Naive thymus-derived CD4-positive, alpha-beta T cell (primary cell): Measurements from ENCODE around the gene DLG2. TPM values are rescaled to one million over a fixed set of nuclear protein-coding genes. Genes with fewer than 3 reads are reported as not detected.
A peak's percentile ranks its signal among the peaks of the same experiment; 100 is the strongest.

Experiments
- ATAC-seq: fragments of 150-1000 bp; cut with Tn5 transposase; 2 replicates; pipeline ENCODE4 v1.10.0; 2021; ENCODE audit warnings: mild to moderate bottlenecking, moderate library complexity
- CTCF ChIA-PET: fragments of 350-600 bp; sonication (Branson Sonifier 250); formaldehyde crosslinking; loops from one replicate; lab custom pipeline; 2021; ENCODE audit warnings: antibody characterized with exemption; lab: Charles Lee
- POLR2A ChIA-PET: fragments of 350-600 bp; sonication (Branson Sonifier 250); formaldehyde crosslinking; loops from one replicate; lab custom pipeline; 2021; ENCODE audit warnings: antibody characterized with exemption, inconsistent platforms; lab: Charles Lee
- DNase-seq, 9 donors: peaks; one replicate each; pipeline versions ENCODE4 v3.0.0 to v3.0.0-alpha.2; 2020 to 2022; ENCODE audit warnings: mixed read lengths in 1 of 9
- H3K27ac ChIP-seq: one replicate; pipeline ENCODE4 v1.7.0; 2013; ENCODE audit warnings: mild to moderate bottlenecking, low read depth, low read length, moderate library complexity
- H3K27me3 ChIP-seq, 2 donors: one replicate each; pipeline ENCODE4 v1.7.0; 2013; ENCODE audit warnings: low read length in 2 of 2, mild to moderate bottlenecking in 2 of 2, moderate library complexity in 2 of 2; ENCODE audit not compliant: control insufficient read depth in 2 of 2, insufficient read depth in 2 of 2
- H3K36me3 ChIP-seq, 3 experiments: 1 replicate in 2 of 3; 2 replicates in 1 of 3; pipeline ENCODE4 v1.7.0; 2013; ENCODE audit warnings: low read length in 3 of 3, mild to moderate bottlenecking in 3 of 3, moderate library complexity in 1 of 3; ENCODE audit not compliant: insufficient read depth in 3 of 3, control insufficient read depth in 2 of 3
- H3K4me1 ChIP-seq, 2 donors: one replicate each; pipeline ENCODE4 v1.7.0; 2013; ENCODE audit warnings: low read length in 2 of 2, mild to moderate bottlenecking in 2 of 2, moderate library complexity in 1 of 2; ENCODE audit not compliant: control insufficient read depth in 2 of 2, insufficient read depth in 2 of 2
- H3K4me3 ChIP-seq: 2 replicates; pipeline ENCODE4 v1.7.0; 2013; ENCODE audit warnings: mild to moderate bottlenecking, low read length
- H3K9me3 ChIP-seq, 3 experiments: 1 replicate in 2 of 3; 2 replicates in 1 of 3; pipeline ENCODE4 v1.7.0; 2013; ENCODE audit warnings: low read length in 3 of 3; ENCODE audit not compliant: control insufficient read depth in 2 of 3
- H3K27ac Mint-ChIP-seq, 9 donors: one replicate each; pipeline ENCODE4 v1.8.0; 2020 to 2022; ENCODE audit warnings: mixed read lengths in 9 of 9, mild to moderate bottlenecking in 8 of 9, moderate library complexity in 5 of 9, inconsistent platforms in 2 of 9
- H3K27me3 Mint-ChIP-seq, 5 donors: one replicate each; pipeline ENCODE4 v1.8.0; 2021 to 2022; ENCODE audit warnings: mixed read lengths in 5 of 5, mild to moderate bottlenecking in 1 of 5
- H3K36me3 Mint-ChIP-seq, 5 donors: one replicate each; pipeline ENCODE4 v1.8.0; 2020 to 2022; ENCODE audit warnings: mixed read lengths in 5 of 5, mild to moderate bottlenecking in 3 of 5, inconsistent platforms in 1 of 5
- H3K4me1 Mint-ChIP-seq, 7 donors: one replicate each; pipeline ENCODE4 v1.8.0; 2020 to 2022; ENCODE audit warnings: mixed read lengths in 7 of 7, mild to moderate bottlenecking in 3 of 7, inconsistent platforms in 1 of 7
- H3K4me3 Mint-ChIP-seq, 10 donors: one replicate each; pipeline ENCODE4 v1.8.0; 2020 to 2022; ENCODE audit warnings: mild to moderate bottlenecking in 10 of 10, mixed read lengths in 10 of 10, moderate library complexity in 6 of 10, inconsistent platforms in 2 of 10
- H3K9me3 Mint-ChIP-seq, 11 donors: one replicate each; pipeline ENCODE4 v1.8.0; 2020 to 2022; ENCODE audit warnings: mixed read lengths in 11 of 11, mild to moderate bottlenecking in 4 of 11, inconsistent platforms in 1 of 11, moderate library complexity in 1 of 11
- intact Hi-C, 2 donors: fragments of 100-400 bp; cut with micrococcal nuclease; formaldehyde crosslinking; loops; one replicate each; pipeline ENCODE4 v1.15.1; 2023
- polyA plus RNA-seq, 2 donors: library from polyadenylated mRNA; unstranded; fragments of 300-500 nt; fragmentation: Illumina TruSeq; gene quantifications; one replicate each; pipeline ENCODE4 v1.2.3, GENCODE V29; 2021
- total RNA-seq, 6 experiments: library from RNA in 5 of 6; stranded (reverse) in 5 of 6; gene quantifications; 1 replicate in 5 of 6; 2 replicates in 1 of 6; pipeline ENCODE4 v1.2.3 and lab custom pipeline; 2021 to 2026

The DLG2 gene
- total and polyA plus RNA-seq, 7 experiments from 2014 or later = 0.64 to 6.1 (median 3.7) TPM

- ATAC-seq = no peak
- Mint-ChIP-seq H3K4me3 (no peak overlapping the region), H3K9me3 (peaks cover 0 to 13% (median 3%) of the 10 kb centered on the region in 11 donors), H3K4me1 (peaks cover 0 to 2% (median 0%) of the 10 kb centered on the region in 7 donors), H3K36me3 (no peaks in the 10 kb centered on the region), H3K27me3 (no peaks in the 10 kb centered on the region), H3K27ac (no peak overlapping the region)
- ChIA-PET CTCF (no interaction called here), POLR2A (no interaction called here)
- Histone ChIP-seq H3K27ac (no peak overlapping the region), H3K36me3 (no peaks in the 10 kb centered on the region), H3K4me1 (no peaks in the 10 kb centered on the region), H3K27me3 (no peaks in the 10 kb centered on the region), H3K4me3 (no peak overlapping the region), H3K9me3 (no peaks in the 10 kb centered on the region)
- DNase-seq = no peak
- intact Hi-C loops = no loop called here
Observed at GRCh38 chr11:84292955-84293354, 1334.2 kb downstream of the DLG2 start.

GRCh38 chr11:84292006-84292405, 1335.1 kb downstream of the DLG2 start:
- ChIA-PET CTCF (no interaction called here), POLR2A (no interaction called here)
- H3K4me3 Mint-ChIP-seq = no peak overlapping the region
- H3K27ac Mint-ChIP-seq = no peak overlapping the region
- Histone ChIP-seq H3K27me3 (no peaks in the 10 kb centered on the region), H3K27ac (no peak overlapping the region), H3K4me3 (no peak overlapping the region), H3K36me3 (no peaks in the 10 kb centered on the region), H3K4me1 (no peaks in the 10 kb centered on the region), H3K9me3 (no peaks in the 10 kb centered on the region)
- H3K36me3 Mint-ChIP-seq = no peaks in the 10 kb centered on the region
- no peaks in the 10 kb centered on the region for H3K27me3 Mint-ChIP-seq
- intact Hi-C loops = no loop called here
- peaks cover 3 to 17% (median 4%) of the 10 kb centered on the region in 11 donors for H3K9me3 Mint-ChIP-seq
- DNase-seq (no peak), ATAC-seq (no peak)
- peaks cover 0 to 2% (median 0%) of the 10 kb centered on the region in 7 donors for H3K4me1 Mint-ChIP-seq

GRCh38 chr11:84290647-84291046, 1336.5 kb downstream of the DLG2 start:
- no peak overlapping the region for H3K4me3 ChIP-seq
- H3K36me3 ChIP-seq = no peaks in the 10 kb centered on the region
- intact Hi-C loops = no loop called here
- Mint-ChIP-seq H3K4me3 (no peak overlapping the region), H3K36me3 (no peaks in the 10 kb centered on the region), H3K4me1 (peaks cover 0 to 2% (median 0%) of the 10 kb centered on the region in 7 donors), H3K27me3 (no peaks in the 10 kb centered on the region), H3K27ac (no peak overlapping the region), H3K9me3 (peaks cover 1 to 21% (median 5%) of the 10 kb centered on the region in 11 donors)
- no peak for DNase-seq
- H3K27me3 ChIP-seq = no peaks in the 10 kb centered on the region
- H3K4me1 ChIP-seq = no peaks in the 10 kb centered on the region
- ChIA-PET CTCF (interaction anchor here (0.6 kb wide), 1 partner anchor 16 kb away, joined by 3 read pairs; no protein-coding TSS in a partner anchor), POLR2A (no interaction called here)
- H3K27ac ChIP-seq = no peak overlapping the region
- H3K9me3 ChIP-seq = no peaks in the 10 kb centered on the region
- no peak for ATAC-seq

GRCh38 chr11:84289381-84289906, 1337.7 kb downstream of the DLG2 start:
- Mint-ChIP-seq H3K27ac (no peak overlapping the region), H3K36me3 (no peaks in the 10 kb centered on the region), H3K9me3 (peaks cover 1 to 23% (median 8%) of the 10 kb centered on the region in 11 donors), H3K4me3 (no peak overlapping the region), H3K4me1 (peaks cover 0 to 2% (median 0%) of the 10 kb centered on the region in 7 donors), H3K27me3 (no peaks in the 10 kb centered on the region)
- no peak for DNase-seq
- POLR2A ChIA-PET = no interaction called here
- CTCF ChIA-PET = no interaction called here
- no peak overlapping the region for H3K4me3 ChIP-seq
- no peaks in the 10 kb centered on the region for H3K27me3 ChIP-seq
- H3K36me3 ChIP-seq = no peaks in the 10 kb centered on the region
- H3K27ac ChIP-seq = no peak overlapping the region
- no peaks in the 10 kb centered on the region for H3K9me3 ChIP-seq
- H3K4me1 ChIP-seq = no peaks in the 10 kb centered on the region
- ATAC-seq = no peak
- intact Hi-C loops = no loop called here

- Histone ChIP-seq H3K27me3 (no peaks in the 10 kb centered on the region), H3K36me3 (no peaks in the 10 kb centered on the region), H3K4me3 (no peak overlapping the region), H3K9me3 (no peaks in the 10 kb centered on the region), H3K4me1 (no peaks in the 10 kb centered on the region), H3K27ac (no peak overlapping the region)
- CTCF ChIA-PET = interaction anchor here (0.6 kb wide), 1 partner anchor 952 kb away, joined by 3 read pairs; no protein-coding TSS in a partner anchor
- H3K9me3 Mint-ChIP-seq = peaks cover 0 to 35% (median 8%) of the 10 kb centered on the region in 11 donors
- H3K4me1 Mint-ChIP-seq = no peaks in the 10 kb centered on the region
- no peaks in the 10 kb centered on the region for H3K36me3 Mint-ChIP-seq
- no peak for ATAC-seq
- H3K27me3 Mint-ChIP-seq = no peaks in the 10 kb centered on the region
- intact Hi-C loops = no loop called here
- POLR2A ChIA-PET = no interaction called here
- no peak for DNase-seq
- H3K27ac Mint-ChIP-seq = peak overlapping the region in 1 of 9 donors; percentile 9
- H3K4me3 Mint-ChIP-seq = no peak overlapping the region
Observed at GRCh38 chr11:84273541-84273940, 1353.6 kb downstream of the DLG2 start.

- Mint-ChIP-seq H3K36me3 (no peaks in the 10 kb centered on the region), H3K27ac (no peak overlapping the region), H3K4me1 (no peaks in the 10 kb centered on the region), H3K4me3 (no peak overlapping the region), H3K27me3 (no peaks in the 10 kb centered on the region), H3K9me3 (peaks cover 0 to 34% (median 6%) of the 10 kb centered on the region in 11 donors)
- ATAC-seq (no peak), DNase-seq (no peak)
- POLR2A ChIA-PET = no interaction called here
- no peaks in the 10 kb centered on the region for H3K4me1 ChIP-seq
- H3K4me3 ChIP-seq = no peak overlapping the region
- intact Hi-C loops = no loop called here
- no peak overlapping the region for H3K27ac ChIP-seq
- no peaks in the 10 kb centered on the region for H3K27me3 ChIP-seq
- no peaks in the 10 kb centered on the region for H3K9me3 ChIP-seq
- CTCF ChIA-PET = no interaction called here
- H3K36me3 ChIP-seq = no peaks in the 10 kb centered on the region
Observed at GRCh38 chr11:84270466-84270865, 1356.7 kb downstream of the DLG2 start.

- H3K4me3 Mint-ChIP-seq = no peak overlapping the region
- intact Hi-C loops = no loop called here
- ATAC-seq (no peak), DNase-seq (no peak)
- ChIA-PET CTCF (no interaction called here), POLR2A (no interaction called here)
- no peaks in the 10 kb centered on the region for H3K9me3 ChIP-seq
- H3K27ac Mint-ChIP-seq = no peak overlapping the region
- H3K4me1 Mint-ChIP-seq = no peaks in the 10 kb centered on the region
- H3K27ac ChIP-seq = no peak overlapping the region
- H3K36me3 ChIP-seq = no peaks in the 10 kb centered on the region
- no peaks in the 10 kb centered on the region for H3K36me3 Mint-ChIP-seq
- no peaks in the 10 kb centered on the region for H3K4me1 ChIP-seq
- H3K4me3 ChIP-seq = no peak overlapping the region
- no peaks in the 10 kb centered on the region for H3K27me3 ChIP-seq
- no peaks in the 10 kb centered on the region for H3K27me3 Mint-ChIP-seq
- peaks cover 0 to 27% (median 5%) of the 10 kb centered on the region in 11 donors for H3K9me3 Mint-ChIP-seq
Observed at GRCh38 chr11:84264066-84264465, 1363.1 kb downstream of the DLG2 start.
